A673 (cell line): ENCODE measurements around the gene MOV10. TPM values are rescaled to one million over a fixed set of nuclear protein-coding genes. Genes with fewer than 3 reads are reported as not detected.

ENCODE experiments used
- BruUV-seq: library from RNA; stranded (reverse); fragments of 400-500 nt; replicated peaks from 2 replicates; lab custom pipeline; 2021; lab: Mats Ljungman, UMichigan
- CTCF ChIA-PET: fragments of 300-600 bp; sonication (Branson Sonifier 250); formaldehyde crosslinking; loops from one replicate; lab custom pipeline; 2022; ENCODE audit warnings: antibody characterized with exemption; lab: Charles Lee
- POLR2A ChIA-PET: fragments of 300-600 bp; sonication (Branson Sonifier 250); formaldehyde crosslinking; loops from one replicate; lab custom pipeline; 2022; ENCODE audit warnings: antibody characterized with exemption; ENCODE audit not compliant: low non-redundant PET; lab: Charles Lee
- DNase-seq: peaks from one replicate; pipeline ENCODE4 v3.0.0-alpha.2; 2015; ENCODE audit warnings: low spot score
- H3K27ac ChIP-seq: fragments of 200-600 bp; sonication (generic); 2 replicates; pipeline ENCODE4 v1.5.1; 2016; ENCODE audit warnings: mixed run types, low read depth, mild to moderate bottlenecking, mixed read lengths, antibody characterized with exemption, low read length; ENCODE audit not compliant: poor library complexity, severe bottlenecking
- H3K27me3 ChIP-seq: fragments of 200-600 bp; sonication (generic); replicated peaks from 2 replicates; pipeline ENCODE4 v1.6.1; 2017; ENCODE audit warnings: mixed run types, low read depth, mild to moderate bottlenecking, mixed read lengths, antibody characterized with exemption, low read length; ENCODE audit not compliant: insufficient read depth, poor library complexity
- H3K36me3 ChIP-seq: fragments of 200-600 bp; sonication (generic); 2 replicates; pipeline ENCODE4 v1.6.1; 2016; ENCODE audit warnings: mixed run types, mild to moderate bottlenecking, mixed read lengths, antibody characterized with exemption, low read length; ENCODE audit not compliant: insufficient read depth, poor library complexity, severe bottlenecking
- H3K4me1 ChIP-seq: fragments of 200-600 bp; sonication (generic); 2 replicates; pipeline ENCODE4 v1.6.1; 2017; ENCODE audit warnings: mixed run types, mild to moderate bottlenecking, mixed read lengths, antibody characterized with exemption, low read length; ENCODE audit not compliant: insufficient read depth, poor library complexity, severe bottlenecking
- H3K4me3 ChIP-seq: fragments of 200-600 bp; sonication (generic); 2 replicates; pipeline ENCODE4 v1.5.1; 2016; ENCODE audit warnings: low read depth, mixed run types, mild to moderate bottlenecking, mixed read lengths, low read length; ENCODE audit not compliant: poor library complexity, severe bottlenecking
- H3K9me3 ChIP-seq: fragments of 200-600 bp; sonication (generic); 2 replicates; pipeline ENCODE4 v1.6.1; 2016; ENCODE audit warnings: mixed run types, low read depth, mild to moderate bottlenecking, mixed read lengths, antibody characterized with exemption, low read length; ENCODE audit not compliant: poor library complexity, severe bottlenecking
- EZH2 ChIP-seq: fragments of 200-600 bp; sonication (generic); IDR thresholded peaks from 2 replicates; pipeline ENCODE4 v1.6.1; 2017; ENCODE audit warnings: borderline replicate concordance, low read depth, mild to moderate bottlenecking, mixed read lengths, antibody characterized with exemption, low read length; ENCODE audit not compliant: poor library complexity, severe bottlenecking
- intact Hi-C: fragments of 100-400 bp; cut with micrococcal nuclease; formaldehyde crosslinking; loops from one replicate; pipeline ENCODE4 v1.10.0; 2022; ENCODE audit not compliant: unreplicated experiment
- total RNA-seq: library from RNA; stranded (reverse); gene quantifications from 2 replicates; pipeline ENCODE4 v1.2.3, GENCODE V29; 2021
- TF ChIP-seq, protein P1 (sequence below): fragments of 300-800, 200-600 bp; sonication (generic); conservative IDR thresholded peaks from 2 replicates; pipeline ENCODE4 v1.5.1; 2017; ENCODE audit warnings: low read depth, mild to moderate bottlenecking, antibody characterized with exemption, low read length, moderate library complexity, mixed read lengths

MOV10 gene
- total RNA-seq, 1 experiment from 2014 or later = 87.1 TPM

DNA sequence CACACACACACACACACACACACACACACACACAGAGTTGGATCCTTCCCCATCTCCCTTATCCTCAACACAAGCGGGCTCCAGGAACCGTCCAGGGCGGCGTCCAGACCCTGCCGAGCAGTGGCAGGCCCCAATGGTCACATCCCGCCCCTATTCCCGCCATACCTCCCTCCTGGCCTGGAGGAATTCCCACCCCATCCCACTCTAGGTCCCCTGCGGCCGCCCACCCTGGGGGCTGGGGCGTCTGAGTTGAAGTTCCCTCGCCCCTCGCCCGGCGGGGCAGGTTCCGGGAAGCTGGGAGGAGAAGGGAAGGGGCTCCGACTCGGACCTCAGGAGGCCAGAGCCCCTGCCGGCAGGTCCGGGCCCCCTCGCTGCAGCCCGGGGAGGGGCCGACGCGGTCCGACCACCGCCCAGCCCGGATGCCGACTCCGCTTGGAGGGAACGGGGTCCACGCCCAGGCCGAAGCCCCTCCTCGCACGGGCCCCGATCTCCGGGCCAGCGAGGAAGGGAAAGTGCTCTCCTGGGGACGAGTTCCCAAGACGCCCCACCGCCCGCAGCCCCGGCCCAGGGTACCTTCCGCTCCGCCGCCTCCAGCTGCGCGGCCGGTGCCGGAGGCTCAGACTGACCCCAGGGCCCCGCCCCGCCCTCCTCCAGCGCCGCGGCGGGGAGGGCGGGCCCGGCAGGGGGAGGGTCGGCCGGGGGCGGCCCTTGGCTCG, 32.2 kb downstream of the MOV10 start, which contains the start of gene RHOC:
Gene RHOC, minus strand, starts transcription at position 623 of the 716 bp plus-strand sequence. CDS start 3,328 bp downstream, outside the sequence.
- peak within 1 kb of the TSS; percentile 64 for H3K4me3 ChIP-seq
- peak within 1 kb of the TSS; percentile 75 for H3K27ac ChIP-seq
- intact Hi-C loops = loop anchor here (1.0 to 5.0 kb wide), 3 partner anchors 92 to 316 kb away; no protein-coding TSS in a partner anchor
- H3K27me3 ChIP-seq = no peaks in the 10 kb centered on the region
- ChIA-PET POLR2A (no interaction called here), CTCF (no interaction called here)
- no peaks in the 10 kb centered on the region for H3K36me3 ChIP-seq
- peak; percentile 51 for DNase-seq
- no peak for TF ChIP-seq EZH2
- TF ChIP-seq, protein P1, sequence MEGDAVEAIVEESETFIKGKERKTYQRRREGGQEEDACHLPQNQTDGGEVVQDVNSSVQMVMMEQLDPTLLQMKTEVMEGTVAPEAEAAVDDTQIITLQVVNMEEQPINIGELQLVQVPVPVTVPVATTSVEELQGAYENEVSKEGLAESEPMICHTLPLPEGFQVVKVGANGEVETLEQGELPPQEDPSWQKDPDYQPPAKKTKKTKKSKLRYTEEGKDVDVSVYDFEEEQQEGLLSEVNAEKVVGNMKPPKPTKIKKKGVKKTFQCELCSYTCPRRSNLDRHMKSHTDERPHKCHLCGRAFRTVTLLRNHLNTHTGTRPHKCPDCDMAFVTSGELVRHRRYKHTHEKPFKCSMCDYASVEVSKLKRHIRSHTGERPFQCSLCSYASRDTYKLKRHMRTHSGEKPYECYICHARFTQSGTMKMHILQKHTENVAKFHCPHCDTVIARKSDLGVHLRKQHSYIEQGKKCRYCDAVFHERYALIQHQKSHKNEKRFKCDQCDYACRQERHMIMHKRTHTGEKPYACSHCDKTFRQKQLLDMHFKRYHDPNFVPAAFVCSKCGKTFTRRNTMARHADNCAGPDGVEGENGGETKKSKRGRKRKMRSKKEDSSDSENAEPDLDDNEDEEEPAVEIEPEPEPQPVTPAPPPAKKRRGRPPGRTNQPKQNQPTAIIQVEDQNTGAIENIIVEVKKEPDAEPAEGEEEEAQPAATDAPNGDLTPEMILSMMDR = no peak
- no TSS peak for BruUV-seq
- peaks cover 23% of the 10 kb centered on the region for H3K4me1 ChIP-seq
- H3K9me3 ChIP-seq = no peaks in the 10 kb centered on the region

DNA sequence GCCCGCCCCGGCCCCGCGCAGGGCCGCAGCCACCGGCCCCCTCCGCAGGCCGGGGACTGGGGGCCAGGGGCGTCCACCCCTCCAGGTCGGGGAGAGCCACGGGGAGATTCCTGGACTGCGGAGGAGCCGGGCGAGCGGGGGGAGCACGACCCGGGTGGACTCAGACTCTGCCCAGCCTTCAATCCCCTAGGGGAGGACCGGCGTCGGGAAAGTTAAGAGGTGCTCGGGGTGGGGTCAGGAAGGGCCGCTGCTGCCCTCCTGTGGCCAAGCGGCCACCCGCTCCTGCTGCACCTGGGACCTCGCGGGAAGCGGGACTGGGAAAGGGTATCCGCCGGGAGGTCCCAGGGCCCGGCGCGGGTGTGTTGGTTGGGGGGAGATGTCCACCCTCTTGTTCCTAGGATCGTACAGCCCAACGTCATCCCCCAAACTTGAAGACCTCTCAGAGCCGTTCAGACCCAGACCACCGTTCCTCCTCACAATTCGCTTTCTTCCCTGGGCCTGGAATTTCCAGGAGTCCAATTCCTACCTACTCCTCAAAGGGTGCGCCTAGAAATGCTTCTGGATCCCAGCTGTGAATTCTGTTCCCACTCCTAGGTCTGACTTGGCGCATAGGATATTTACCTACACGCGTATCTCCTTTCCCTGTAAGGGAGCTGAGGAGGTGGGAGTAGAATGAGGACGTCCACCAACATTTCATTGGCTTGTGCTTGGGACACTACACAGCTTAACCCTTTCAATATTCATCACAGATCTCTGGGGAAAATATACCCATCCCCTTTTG, 33.0 kb downstream of the MOV10 start:
- ChIA-PET CTCF (interaction anchor here (0.7 to 1.2 kb wide), 2 partner anchors 89 to 313 kb away, joined by 3 to 6 read pairs; partner anchors contain the start of gene ST7L), POLR2A (no interaction called here)
- peak; percentile 87 for DNase-seq
- no peaks in the 10 kb centered on the region for H3K9me3 ChIP-seq
- BruUV-seq = no TSS peak
- intact Hi-C loops = loop anchor here (1.0 to 5.0 kb wide), 3 partner anchors 93 to 317 kb away; no protein-coding TSS in a partner anchor
- H3K4me3 ChIP-seq = peak overlapping the region; percentile 64
- no peaks in the 10 kb centered on the region for H3K36me3 ChIP-seq
- peaks cover 22% of the 10 kb centered on the region for H3K4me1 ChIP-seq
- no peak overlapping the region for H3K27ac ChIP-seq
- no peak for TF ChIP-seq EZH2
- TF ChIP-seq, protein P1 = peak; percentile 86
- H3K27me3 ChIP-seq = no peaks in the 10 kb centered on the region

DNA sequence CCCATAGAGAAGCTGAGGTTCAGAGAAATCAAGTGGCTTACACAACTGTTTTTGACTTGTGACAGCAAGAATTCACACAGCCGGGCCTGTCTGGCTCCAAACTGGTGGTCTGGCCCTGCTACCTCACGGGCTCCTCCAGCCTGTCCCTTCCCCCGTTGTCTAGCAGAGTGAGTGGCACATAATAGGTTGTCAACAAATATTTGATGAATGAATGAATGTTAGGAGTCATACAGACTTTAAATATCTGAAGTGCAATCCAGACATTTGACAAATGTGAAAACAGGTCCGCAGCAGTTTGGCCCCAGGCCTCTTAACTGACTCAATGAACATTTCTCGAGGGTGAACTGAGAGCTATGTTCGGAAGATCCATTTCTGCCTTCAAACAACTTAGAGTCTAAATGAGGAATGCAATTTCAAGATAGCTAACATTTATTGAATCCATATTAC, 33.6 kb downstream of the MOV10 start:
- intact Hi-C loops = loop anchor here (5.0 kb wide), 1 partner anchor 206 kb away; no protein-coding TSS in a partner anchor
- Histone ChIP-seq H3K4me3 (no peak overlapping the region), H3K27me3 (no peaks in the 10 kb centered on the region), H3K36me3 (no peaks in the 10 kb centered on the region), H3K9me3 (no peaks in the 10 kb centered on the region), H3K27ac (no peak overlapping the region), H3K4me1 (peaks cover 22% of the 10 kb centered on the region)
- CTCF ChIA-PET = interaction anchor here (0.7 to 1.2 kb wide), 2 partner anchors 90 to 314 kb away, joined by 3 to 6 read pairs; partner anchors contain the start of gene ST7L
- no TSS peak for BruUV-seq
- POLR2A ChIA-PET = no interaction called here
- DNase-seq = no peak
- TF ChIP-seq, protein P1 = no peak
- no peak for TF ChIP-seq EZH2
